ENCODE data around the gene MDFI.

MDFI gene

GRCh38 chr6:41690541-41691330 lies 52.5 kb downstream of the MDFI start:
- no peak for DNase-seq

- DNase-seq, result no peak
Measured at GRCh38 chr6:41691426-41692079, 53.3 kb downstream of the MDFI start.

GRCh38 chr6:41692080-41692675 lies 53.9 kb downstream of the MDFI start:
- no peak for DNase-seq

- DNase-seq, result no peak
Measured at GRCh38 chr6:41692730-41693129, 54.5 kb downstream of the MDFI start.

GRCh38 chr6:41693281-41694240 lies 55.3 kb downstream of the MDFI start:
- DNase-seq, result no peak

GRCh38 chr6:41694815-41695526 lies 56.7 kb downstream of the MDFI start:
- DNase-seq, result no peak

- DNase-seq, result no peak
Measured at GRCh38 chr6:41695825-41696224, 57.6 kb downstream of the MDFI start.

- no peak for DNase-seq
Measured at GRCh38 chr6:41696788-41697187, 58.5 kb downstream of the MDFI start.

GRCh38 chr6:41697861-41698781 lies 59.9 kb downstream of the MDFI start:
- no peak for DNase-seq

GRCh38 chr6:41699063-41699462 lies 60.8 kb downstream of the MDFI start:
- DNase-seq, result no peak

GRCh38 chr6:41700463-41701347 lies 62.4 kb downstream of the MDFI start:
- DNase-seq, result no peak

GRCh38 chr6:41702089-41702745 lies 63.9 kb downstream of the MDFI start:
- no peak for DNase-seq

GRCh38 chr6:41702771-41703494 lies 64.7 kb downstream of the MDFI start:
- DNase-seq, result no peak

Measured in activated CD4-positive, alpha-beta T cell treated with anti-CD3 and anti-CD28 coated beads, Interleukin-2, Interleukin-6, amounts not matched to agents 100 ng/mL and 50 ng/mL, durations not matched to agents 16 hours and 8 hours (primary cell).